ENCODE measurements around the gene NBEAL2.

GRCh38 chr3:46943237-46944187 lies 36.0 kb upstream of the NBEAL2 start:
- TF ChIP-seq ZNF37A (tag by site-specific recombination; IDR thresholded peaks at IDR 0.05) = no peak
- no peak for TF ChIP-seq ZNF214 (tag by site-specific recombination; IDR thresholded peaks at IDR 0.05; ENCODE audit: borderline replicate concordance)
- no peak for TF ChIP-seq CTCF (tag by site-specific recombination; IDR thresholded peaks at IDR 0.05)
- TF ChIP-seq ZNF248 (tag by site-specific recombination; IDR thresholded peaks at IDR 0.05) = no peak
- no peak for TF ChIP-seq ELK4 (IDR thresholded peaks at IDR 0.05; ENCODE audit: borderline replicate concordance, low read depth, low read length)
- no peak for TF ChIP-seq YY1 (tag by site-specific recombination; IDR thresholded peaks at IDR 0.05)
- TF ChIP-seq ZBTB10 (tag by site-specific recombination; IDR thresholded peaks at IDR 0.05) = no peak
- no peak for TF ChIP-seq GFI1B (tag by site-specific recombination; IDR thresholded peaks at IDR 0.05)
- TF ChIP-seq ZNF701 (tag by site-specific recombination; IDR thresholded peaks at IDR 0.05) = no peak
- no peak for TF ChIP-seq ZBTB1 (tag by site-specific recombination; IDR thresholded peaks at IDR 0.05)
- no peak for TF ChIP-seq ZNF785 (tag by site-specific recombination; IDR thresholded peaks at IDR 0.05)

All from HEK293 (cell line).